GM12892 (cell line): Measurements from ENCODE around the gene ACAT2.

Source experiments
- DNase-seq: peaks from one replicate; pipeline ENCODE4 v3.0.0; 2011; ENCODE audit not compliant: insufficient read length
- FAIRE-seq: peaks from 2 replicates; lab custom pipeline; 2011; peaks lifted over from hg19 to GRCh38; lab: Jason Lieb, UNC
- POLR2A ChIP-seq: IDR thresholded peaks from 2 replicates; pipeline ENCODE4 v1.6.1; 2011; ENCODE audit warnings: low read depth, low read length, control low read depth
- POLR2AphosphoS5 ChIP-seq: IDR thresholded peaks from 2 replicates; pipeline ENCODE4 v1.6.1; 2011; ENCODE audit warnings: low read depth, low read length, control low read depth
- TAF1 ChIP-seq: IDR thresholded peaks from 2 replicates; pipeline ENCODE4 v1.6.1; 2011; ENCODE audit warnings: low read depth, mild to moderate bottlenecking, control low read depth, low read length, borderline replicate concordance

ACAT2 gene

DNA sequence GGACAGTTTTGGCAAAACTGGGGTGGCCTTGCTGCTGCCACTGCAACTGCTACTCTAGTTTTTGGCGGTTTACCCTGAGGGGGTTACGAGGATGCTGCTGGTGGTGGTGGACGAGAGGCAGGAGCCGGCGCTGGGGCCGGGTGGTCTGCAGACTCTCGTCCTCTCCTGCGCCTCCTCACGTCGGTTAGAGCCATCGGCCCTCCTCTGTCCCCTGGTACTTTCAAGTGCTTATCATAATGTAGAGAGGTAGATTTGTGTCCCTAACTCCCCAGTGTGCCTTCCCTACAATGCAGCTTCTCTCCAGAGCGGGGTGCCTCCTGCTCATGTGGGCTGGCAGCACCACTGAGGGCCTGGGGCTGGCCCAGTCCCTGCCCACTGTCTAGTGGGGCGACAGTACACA, 64.2 kb downstream of the ACAT2 start:
- TF ChIP-seq POLR2A (no peak), TAF1 (no peak), POLR2AphosphoS5 (no peak)
- FAIRE-seq (no peak), DNase-seq (no peak)

DNA sequence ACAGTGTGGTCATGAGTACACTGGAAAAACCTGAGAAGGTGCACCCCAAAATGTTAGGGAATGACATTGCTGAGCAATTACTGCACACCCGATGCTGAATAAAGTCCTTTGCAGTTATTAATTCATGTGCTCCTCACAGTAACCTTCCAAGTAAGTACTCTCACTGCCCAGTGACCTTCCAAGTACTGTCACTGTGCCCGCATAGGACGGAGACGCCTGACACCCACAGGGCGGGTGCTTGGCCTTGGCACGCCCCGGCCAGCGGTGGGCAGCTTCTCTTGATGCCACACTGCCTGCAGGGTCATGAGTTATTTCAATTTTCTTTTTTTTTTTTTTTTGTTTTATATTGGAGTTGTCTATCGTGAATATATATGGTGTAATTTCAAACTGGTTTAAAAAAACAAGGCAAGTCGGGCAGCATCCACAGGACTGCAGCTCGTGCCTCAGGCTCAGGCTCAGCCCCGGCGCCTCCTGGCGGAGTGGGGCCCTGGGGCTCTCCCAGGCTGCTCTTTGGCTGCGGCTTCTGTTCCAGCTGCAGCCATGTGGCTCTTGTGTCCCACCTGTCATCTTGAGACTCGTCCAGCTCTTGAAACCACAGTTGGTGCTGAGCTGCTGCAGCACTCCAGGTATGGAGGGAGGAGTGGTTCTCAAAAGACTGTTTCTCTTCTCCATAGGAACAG, 65.3 kb downstream of the ACAT2 start:
- TF ChIP-seq TAF1 (no peak), POLR2A (no peak), POLR2AphosphoS5 (no peak)
- no peak for FAIRE-seq
- DNase-seq, result no peak

DNA sequence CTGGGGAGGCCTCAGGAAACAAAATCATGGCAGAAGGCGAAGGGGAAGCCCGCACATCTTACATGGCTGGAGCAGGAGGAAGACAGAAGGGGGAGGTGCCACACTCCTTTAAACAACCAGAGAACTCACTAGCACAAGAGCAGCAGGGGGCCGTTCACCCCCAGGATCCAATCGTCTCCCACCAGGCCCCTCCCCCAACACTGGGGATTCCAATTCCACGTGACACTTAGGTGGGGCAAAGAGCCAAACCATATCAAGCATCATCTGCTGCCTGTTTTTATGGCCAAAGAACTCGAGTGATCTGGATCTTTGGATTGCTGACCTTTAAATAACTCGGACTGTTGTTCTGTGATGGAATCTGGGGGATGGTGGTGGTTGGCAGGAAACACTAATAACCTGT, 66.2 kb downstream of the ACAT2 start:
- no peak for FAIRE-seq

More for the DNA sequence above, 66.2 kb downstream of the ACAT2 start:
- TF ChIP-seq POLR2A (no peak), TAF1 (no peak), POLR2AphosphoS5 (no peak)
- DNase-seq, result no peak
